NCI-H774 (cell line): ENCODE results near the gene IZUMO4.
"Not testable (repeated sequence)": the region's sequence is repeated elsewhere in the genome, so short reads cannot be mapped to it uniquely, and the experiment has no call there.

Experiments used
- DNase-seq: peaks from one replicate; lab custom pipeline; 2025; lab: John Stamatoyannopoulos, UW

The IZUMO4 gene

DNA sequence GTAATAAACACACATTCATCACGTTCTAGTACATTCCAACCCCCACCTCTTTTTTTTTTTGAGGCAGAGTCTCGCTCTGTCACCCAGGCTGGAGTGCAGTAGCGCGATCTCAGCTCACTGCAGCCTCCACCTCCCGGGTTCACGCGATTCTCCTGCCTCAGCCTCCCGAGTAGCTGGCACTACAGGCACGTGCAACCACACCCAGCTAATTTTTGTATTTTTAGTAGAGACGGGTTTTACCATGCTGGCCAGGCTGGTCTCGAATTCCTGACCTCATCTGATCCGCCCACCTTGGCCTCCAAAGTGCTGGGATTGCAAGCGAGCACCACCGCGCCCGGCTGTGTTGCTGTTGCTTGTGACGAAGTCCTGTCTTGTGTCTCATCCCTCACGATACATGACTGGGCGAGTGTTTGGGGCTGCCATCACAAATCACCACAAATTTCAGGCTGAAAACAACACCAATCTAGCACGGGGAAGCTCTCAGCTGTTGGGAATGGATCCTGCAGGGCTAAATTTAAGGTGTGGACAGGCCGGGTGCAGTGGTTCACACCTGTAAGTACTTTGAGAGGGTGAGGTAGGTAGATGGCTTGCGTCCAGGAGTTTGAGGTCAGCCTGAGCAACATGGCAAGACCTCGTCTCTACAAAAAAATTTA, 16.3 kb upstream of the IZUMO4 start:
- no peak for DNase-seq

DNA sequence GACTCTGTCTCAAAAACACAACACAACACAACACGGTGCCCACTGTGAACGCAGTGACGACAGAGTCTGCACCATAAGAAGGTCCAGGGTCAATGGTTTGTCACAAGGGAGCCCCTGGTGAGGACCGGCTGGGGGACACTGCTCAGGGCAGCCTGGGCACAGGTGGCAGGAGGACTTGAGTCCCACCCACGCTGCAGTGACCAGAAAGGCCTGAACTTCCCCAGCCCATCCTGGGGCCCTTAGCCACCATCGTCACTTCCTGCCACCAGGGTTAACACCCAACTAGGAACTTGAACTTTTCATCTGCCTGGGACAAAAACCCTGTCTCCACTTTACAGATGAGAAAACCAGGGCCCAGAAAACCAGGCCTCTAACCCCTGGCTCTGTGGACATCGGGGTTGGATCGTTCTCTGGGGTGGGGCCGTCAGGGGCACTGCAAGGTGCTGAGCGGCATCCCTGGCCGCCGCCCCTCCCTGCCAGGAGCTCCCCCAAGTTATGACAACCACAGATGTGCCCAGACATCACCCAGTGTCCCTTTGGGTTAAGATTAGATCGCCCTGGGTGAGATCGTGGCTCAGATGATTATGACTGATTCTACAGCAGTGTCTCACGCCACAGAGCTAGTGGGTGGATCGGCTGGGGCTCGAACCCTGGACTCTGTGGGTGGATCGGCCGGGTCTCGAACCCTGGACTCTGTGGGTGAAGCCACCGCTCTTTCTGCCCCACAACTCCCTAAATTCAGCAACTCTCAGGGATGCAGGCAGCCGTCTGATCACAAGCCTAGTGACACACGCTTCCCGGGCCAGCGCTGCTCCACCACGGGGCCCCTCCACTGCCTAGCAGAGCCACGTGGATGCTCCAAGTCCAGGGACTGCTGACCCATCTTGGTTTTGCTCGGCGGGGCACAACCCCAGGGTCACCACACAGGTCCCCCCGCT, 14.6 kb upstream of the IZUMO4 start:
- DNase-seq: no peak

DNA sequence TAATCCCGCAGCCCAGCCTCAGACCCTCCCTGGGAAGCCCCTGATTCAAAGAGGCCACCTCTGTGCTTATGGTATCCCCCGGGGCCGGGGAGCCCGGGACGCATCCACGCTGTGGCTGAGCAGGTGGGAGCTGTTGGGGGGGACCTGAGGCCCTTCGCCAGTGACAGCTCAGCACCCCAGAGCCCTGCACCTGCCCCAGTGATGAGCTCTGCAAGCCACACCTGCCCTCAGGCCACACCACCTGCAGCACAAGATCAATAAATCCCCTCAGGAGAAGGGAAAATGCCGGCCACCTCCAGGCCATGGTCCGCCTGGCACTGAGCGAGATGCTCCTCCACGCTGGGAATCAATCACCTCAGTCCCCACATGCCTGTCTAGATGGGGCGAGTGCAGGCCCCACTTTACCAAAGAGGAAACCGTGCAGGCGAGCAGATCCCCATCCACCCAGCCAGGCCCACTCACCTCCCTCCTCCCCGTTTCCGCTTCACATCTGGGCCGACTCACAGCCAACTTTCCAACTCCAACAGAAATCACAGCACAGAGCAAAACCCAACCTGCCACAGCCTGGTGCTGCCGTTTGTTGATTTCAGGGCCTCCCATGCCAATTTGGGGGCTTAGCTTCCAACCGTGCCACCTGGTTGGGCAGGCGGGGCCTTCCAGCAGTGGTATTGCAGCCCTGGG, 13.4 kb upstream of the IZUMO4 start:
- DNase-seq: peak; percentile 25

DNA sequence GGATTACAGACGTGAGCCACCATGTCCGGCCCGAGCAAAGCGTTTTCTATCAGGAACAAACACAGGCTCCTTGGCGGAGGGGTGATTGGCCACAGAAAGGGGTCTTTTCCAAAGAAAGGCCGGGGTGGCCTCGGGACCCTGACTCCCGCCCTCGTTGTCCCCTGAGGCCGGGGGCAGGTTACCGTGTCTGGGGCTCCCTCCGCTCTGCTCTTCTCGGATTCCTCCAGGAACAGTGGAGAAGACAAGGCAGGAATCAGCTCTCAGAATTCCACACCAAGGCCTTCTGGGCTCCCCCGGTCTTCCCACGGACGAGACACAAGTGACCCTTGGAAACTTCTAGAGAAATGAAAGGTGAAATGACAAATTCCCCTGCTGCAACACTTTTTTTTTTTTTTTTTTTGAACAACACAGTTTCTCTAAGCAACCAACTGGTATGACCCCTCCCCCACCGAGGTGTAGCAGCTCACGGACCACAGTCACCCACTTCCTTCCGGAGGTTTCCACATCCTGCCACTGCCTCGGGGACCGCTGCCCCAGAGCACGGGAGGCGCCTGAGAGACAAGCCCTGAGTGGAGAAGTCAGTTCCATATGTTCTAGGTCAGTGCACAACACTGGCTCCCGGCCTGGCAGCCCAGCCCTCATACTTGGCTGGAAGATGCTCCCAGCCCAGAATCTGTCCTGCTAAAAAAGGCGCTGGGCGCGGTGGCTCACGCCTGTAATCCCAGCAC, 11.6 kb upstream of the IZUMO4 start:
- DNase-seq: no peak

DNA sequence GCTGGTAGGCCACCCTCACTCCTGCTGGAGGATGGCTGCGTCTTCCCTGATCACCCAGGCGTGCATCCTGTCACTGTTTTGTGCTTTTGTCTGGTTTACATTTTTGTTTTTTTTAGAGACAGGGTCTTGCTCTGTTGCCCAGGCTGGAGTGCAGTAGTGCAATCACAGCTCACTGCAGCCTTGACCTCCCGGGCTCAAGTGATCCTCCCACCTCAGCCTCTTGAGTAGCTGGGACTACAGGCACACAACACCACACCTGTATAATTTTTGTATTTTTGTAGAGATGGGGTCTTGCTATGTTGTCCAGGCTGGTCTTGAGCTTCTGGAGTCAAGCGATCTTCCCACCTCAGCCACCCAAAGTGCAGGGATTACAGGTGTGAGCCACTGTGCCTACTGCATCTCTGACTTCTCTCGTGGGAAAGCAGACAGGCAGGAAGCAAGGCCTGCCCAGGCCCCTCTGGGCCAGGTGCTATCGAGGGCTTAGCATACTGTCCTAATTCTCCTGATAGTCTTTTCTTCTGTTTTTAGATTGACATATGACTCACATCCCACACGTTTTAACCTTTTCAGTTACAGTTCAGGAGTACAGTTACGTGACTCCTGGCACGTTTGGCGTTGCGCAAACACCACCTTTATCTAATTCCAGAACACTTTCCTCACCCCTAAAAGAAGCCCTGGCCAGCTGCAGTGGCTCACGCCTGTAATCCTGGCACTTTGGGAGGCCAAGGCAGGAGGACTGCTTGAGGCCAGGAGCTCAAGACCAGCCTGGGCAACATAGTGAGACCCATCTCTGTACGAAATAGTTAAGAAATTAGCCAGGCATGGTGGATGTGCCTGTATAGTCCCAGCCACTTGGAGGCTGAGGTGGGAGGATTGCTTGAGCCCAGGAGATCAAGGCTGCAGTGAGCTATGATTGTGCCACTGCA, 9.8 kb upstream of the IZUMO4 start:
- peak; percentile 41 for DNase-seq

DNA sequence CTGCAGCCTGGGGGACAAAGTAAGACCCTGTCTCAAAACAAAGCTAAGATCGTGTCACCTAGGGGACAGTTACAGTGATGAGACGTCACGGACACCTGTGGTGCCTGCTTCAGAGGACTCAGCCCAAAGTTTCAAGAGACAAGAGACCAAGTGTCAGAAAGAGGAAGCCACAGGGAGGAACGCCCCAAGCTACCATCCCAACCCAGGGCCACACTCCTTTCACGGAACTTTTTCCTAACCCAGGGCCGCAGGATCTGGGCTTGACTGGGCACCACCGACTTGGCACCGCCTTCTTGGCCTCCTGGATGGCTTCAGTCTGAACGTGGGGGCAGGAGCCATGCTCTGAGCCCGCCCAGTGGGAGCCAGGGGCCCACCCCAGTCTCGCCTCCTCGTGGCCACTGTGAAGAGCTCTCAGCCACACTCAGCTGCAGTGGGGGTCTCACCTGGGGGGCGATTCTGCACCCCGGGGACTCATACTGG, 9.1 kb upstream of the IZUMO4 start:
- DNase-seq: no peak

DNA sequence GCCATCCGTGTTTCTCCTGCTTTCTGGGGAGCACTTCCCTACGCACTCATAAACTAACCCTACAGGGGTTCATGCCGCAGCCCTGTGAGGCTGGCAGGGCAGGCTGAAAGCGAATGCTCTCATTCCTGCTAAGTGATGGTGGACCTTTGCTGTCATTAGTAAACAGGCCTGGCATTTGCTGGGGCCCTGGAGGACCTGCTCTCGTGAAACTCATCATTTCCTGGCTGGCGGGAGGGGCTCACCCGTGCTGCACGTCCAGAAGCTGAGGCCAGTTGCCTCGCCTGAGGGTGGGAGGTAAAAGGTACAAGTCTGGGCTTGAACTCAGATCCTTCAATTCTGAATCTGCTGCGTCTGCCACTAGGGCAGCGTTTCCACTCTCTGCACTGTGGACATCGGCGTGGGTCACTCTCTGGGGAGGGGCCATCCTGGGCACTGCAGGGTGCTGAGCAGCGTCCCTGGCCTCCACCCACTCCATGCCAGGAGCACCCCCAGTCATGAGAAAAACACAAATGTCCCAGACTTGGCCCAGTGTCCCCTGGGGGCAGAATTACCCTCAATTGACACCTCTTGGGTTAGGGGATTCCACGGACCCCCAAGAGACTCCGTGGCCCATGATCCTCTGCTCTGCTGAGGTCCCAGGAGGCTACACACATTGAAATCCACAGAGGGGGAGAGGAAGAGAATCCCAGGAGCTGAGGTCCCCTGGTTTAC, 7.6 kb upstream of the IZUMO4 start:
- no peak for DNase-seq

DNA sequence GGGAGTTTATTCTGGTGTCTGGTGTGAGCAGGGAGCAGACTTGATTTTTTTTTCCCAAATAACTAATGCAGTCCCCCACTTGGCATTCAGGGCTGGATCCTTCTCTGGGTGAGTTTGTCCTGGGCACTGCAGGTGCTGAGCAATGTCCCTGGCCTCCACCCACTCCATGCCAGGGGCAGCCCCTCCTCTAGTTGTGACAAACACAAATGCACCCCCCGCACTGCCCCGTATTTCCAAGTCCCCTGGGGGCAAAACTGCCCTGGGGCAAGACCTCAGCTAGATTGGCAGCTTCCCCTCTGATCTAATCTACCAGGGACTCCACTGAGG, 7.0 kb upstream of the IZUMO4 start:
- DNase-seq: no peak

DNA sequence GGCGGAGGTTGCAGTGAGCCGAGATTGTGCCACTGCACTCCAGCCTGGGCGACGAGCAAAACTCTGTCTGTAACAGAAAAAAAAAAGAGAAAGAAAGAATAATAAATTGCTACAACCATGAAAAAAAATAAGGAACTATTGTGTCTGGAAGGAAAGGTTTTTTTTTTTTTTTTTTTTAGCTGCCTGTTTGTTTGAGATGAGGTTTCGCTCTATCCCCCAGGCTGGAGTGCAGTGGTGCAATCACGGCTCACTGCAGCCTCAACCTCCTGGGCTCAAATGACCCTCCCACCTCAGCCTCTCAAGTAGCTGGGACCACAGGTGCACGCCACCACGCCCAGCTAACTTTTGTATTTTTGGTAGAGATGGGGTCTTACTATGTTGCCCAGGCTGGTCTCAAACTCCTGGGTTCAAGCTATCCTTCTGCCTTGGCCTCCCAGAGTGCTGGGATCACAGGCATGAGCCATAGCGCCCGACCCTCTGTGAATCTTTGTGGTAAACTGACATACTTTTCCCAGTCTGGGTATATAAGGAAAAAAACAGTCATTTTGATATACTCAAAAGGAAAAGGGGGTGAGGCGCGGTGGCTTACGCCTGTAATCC, 4.7 kb upstream of the IZUMO4 start:
- not testable (repeated sequence) for DNase-seq

DNA sequence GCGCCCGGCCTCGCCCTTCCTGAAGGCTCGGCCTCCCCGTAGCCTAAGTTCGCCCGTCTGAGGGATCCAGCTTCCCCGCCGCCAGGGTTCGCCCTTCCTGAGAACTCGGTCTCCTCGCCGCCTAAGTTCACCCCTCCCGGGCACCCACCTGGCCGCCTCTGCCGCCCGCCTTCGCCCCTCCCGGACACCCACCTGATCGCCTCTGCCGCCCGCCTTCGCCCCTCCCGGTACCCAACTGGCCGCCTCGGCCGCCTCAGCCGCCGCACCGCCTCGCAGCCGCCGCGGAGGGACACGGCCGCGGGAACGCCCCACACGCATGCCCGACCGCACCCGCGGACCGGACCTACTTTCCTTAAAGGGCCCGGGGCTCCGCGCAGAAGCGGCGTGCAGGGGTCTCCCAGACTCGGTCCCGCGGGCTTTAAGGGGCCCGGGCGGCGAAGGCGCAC, 658 bp upstream of the IZUMO4 start, which contains the start of gene MOB3A:
Gene MOB3A (minus strand): TSS at position 293 of the 446 bp plus-strand sequence. CDS start 17,766 bp downstream, outside the sequence.
- peak; percentile 94 for DNase-seq

DNA sequence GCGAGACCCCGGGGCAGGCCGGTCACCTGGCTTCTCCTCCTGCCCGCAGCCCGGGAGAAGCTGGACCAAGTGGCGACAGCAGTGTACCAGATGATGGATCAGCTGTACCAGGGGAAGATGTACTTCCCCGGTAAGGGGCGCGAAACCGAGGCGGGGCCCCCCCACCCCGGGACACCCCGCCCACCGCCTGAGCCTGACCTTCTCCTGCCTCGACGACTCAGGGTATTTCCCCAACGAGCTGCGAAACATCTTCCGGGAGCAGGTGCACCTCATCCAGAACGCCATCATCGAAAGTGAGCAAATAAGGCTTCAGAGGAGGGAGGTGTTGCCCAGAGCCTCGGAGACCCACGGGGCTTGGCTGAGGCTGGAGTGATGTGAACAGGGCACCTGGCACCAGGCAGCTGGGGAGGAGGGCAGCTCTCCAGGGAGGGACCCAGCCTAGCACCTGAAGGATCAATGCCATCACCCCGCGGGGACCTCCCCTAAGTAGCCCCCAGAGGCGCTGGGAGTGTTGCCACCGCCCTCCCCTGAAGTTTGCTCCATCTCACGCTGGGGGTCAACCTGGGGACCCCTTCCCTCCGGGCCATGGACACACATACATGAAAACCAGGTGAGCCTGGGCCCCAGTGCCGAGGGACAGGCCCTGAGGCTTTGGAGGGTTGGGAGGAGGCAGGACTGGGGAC, 629 bp downstream of the IZUMO4 start:
- DNase-seq: no peak

DNA sequence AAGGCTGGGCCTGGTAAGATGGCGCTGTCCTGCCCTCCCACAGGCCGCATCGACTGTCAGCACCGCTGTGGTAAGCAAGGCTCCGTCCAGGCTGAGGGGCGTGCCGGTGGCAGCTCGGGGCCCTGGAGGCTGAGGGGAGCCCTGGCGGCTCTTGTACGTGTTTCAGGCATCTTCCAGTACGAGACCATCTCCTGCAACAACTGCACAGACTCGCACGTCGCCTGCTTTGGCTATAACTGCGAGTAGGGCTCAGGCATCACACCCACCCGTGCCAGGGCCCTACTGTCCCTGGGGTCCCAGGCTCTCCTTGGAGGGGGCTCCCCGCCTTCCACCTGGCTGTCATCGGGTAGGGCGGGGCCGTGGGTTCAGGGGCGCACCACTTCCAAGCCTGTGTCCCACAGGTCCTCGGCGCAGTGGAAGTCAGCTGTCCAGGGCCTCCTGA, 1.2 kb downstream of the IZUMO4 start:
- DNase-seq: no peak

DNA sequence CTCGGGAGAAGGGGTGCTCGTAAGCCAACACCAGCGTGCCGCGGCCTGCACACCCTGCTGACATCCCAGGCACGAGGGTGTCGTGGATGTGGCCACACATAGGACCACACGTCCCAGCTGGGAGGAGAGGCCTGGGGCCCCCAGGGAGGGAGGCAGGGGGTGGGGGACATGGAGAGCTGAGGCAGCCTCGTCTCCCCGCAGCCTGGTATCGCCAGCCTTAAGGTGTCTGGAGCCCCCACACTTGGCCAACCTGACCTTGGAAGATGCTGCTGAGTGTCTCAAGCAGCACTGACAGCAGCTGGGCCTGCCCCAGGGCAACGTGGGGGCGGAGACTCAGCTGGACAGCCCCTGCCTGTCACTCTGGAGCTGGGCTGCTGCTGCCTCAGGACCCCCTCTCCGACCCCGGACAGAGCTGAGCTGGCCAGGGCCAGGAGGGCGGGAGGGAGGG, 2.4 kb downstream of the IZUMO4 start:
- DNase-seq: no peak

DNA sequence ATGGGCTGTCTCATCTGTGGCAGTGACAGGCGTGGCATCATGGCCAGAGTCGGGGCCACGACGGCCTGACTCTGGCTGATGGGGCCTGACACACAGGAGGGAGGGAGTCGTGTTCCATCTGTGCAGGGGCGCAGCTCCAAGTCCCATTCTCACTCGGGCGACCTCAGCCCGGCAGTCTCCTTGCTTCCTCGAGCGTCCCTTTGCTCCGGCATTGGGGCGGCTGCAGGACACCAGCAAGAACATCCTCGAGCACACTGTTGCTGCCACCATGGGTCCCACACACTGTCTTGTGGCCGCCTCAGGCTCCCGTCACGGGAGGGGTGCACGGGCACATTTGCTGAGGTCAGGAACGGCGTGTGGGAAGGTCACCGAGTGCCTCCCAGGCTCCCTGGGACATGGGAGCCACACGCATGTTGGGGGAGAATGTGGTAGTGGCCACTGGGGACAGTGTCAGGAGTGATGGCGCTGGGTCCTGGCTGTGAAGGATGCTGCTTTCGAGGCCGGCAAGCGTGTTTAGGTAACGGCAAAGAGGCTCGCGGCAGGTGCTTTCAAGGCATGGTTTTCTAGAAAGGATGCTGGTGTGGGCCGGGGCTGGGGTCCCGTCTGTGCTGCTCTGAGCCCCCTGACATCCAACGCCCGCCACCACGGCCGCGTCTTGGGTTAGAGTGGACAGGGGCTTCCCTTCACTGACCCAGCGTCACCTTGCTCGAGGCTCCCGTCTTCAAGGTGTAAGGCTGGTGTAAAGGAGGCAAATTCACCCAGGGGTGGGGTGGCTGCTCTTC, 3.4 kb downstream of the IZUMO4 start:
- no peak for DNase-seq

DNA sequence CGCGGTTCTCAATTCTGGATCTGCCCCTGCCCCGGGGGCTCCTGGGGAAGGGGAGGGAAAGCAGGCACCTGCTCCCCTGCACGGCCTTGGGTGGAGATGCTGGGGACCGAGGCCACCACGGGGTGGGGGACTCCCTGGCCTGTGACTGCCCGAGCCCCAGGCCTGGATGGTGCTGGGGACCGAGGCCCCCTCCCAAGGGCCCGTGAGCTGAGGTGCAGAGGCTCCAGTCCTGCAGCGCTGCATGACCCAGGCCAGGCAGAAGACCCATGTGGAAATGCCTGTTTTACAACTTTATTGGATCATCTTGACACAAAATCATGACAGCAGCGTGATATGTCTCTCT, 4.0 kb downstream of the IZUMO4 start:
- DNase-seq: no peak

DNA sequence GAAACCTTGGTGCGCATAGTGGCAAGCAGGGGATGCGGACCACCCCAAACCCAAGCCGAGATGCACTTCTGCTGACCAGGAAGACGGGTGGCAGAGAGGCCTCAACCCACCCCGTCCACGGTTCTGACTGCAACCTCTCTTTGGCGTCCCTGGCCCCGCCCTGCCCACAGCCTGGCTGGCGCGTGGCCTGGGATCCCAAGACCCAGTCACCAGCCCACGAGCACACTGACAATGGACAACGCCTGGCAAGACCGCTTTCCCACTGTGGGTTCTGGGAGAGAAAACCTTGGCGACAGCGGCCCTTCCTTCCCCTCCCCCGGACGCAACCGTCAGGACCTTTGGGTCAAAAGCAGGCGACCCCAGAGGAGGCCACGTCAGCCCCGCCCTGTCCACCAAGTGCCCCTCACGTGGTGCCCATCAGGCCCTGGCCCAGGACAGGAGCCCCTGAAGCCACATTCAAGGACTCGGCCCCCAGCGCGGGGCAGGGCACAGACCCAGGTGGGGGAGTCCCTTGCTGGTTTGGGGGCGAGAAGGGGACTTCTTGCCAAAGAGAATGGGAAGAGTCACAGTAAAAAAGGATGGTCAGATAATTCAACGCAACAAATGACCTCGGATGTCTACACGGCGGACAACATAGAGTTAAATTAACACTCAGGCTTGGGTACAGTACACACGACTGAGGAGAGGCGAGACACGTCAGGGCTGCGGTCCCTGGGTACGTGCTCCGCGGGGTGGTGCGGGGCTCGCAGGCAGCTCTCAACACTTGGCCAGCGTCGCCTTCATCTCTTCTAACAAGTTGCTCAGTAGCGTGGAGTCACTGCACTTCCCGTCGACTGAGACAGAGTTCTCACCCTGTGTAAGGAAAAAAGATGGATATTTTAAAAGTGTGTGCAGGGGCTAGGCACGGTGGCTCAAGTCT, 5.0 kb downstream of the IZUMO4 start:
- no peak for DNase-seq

DNA sequence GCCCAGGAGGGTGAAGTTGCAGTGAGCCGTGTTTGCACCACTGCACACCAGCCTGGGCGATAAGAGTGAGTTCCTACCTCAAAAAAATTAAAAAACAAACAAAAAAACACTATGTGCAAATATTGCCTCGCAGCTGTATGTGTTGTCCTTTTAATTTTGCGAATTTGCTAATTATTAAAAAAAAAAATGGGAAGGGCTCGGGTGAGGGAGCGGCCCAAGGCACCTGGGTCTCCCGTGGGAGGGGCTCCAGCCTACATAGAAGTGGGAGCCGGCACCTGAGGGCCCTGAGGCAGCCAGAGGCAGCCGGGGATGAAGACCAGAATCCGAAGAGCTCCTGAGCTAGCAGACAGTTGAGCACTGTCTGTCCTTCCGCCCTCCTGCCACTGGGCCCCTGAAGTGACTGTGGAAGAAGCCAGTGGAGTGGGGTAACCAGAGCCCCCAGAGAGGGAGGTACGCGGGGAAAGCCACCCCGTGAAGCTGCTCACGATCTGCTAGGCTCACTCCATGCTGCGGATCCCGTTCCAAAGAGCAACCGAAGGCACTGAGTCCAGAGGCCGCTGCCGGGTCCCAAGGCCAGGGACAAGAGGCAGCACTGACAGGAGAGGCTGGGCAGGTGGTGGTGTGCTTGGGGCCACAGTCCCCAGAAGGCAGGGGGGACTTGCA, 6.5 kb downstream of the IZUMO4 start:
- DNase-seq: no peak
